T-helper 1 cell treated with Interleukin-12 subunit alpha and Interleukin-12 subunit beta and Interleukin-4 antibody, amounts not matched to agents 30 μg/mL and 1 μg/mL, for 36 hours (primary cell): Measurements from ENCODE around the gene LDLRAD4.

Source experiments
- H3K27ac Mint-ChIP-seq: one replicate; pipeline ENCODE4 v1.8.0; 2021; ENCODE audit warnings: mild to moderate bottlenecking, mixed read lengths
- H3K27me3 Mint-ChIP-seq: one replicate; pipeline ENCODE4 v1.8.0; 2021; ENCODE audit warnings: low read depth, mixed read lengths
- H3K36me3 Mint-ChIP-seq: one replicate; pipeline ENCODE4 v1.8.0; 2021; ENCODE audit warnings: low read depth, mixed read lengths
- H3K4me1 Mint-ChIP-seq: one replicate; pipeline ENCODE4 v1.8.0; 2021; ENCODE audit warnings: low read depth, mixed read lengths
- H3K4me3 Mint-ChIP-seq: one replicate; pipeline ENCODE4 v1.8.0; 2021; ENCODE audit warnings: mild to moderate bottlenecking, moderate library complexity, mixed read lengths
- H3K9me3 Mint-ChIP-seq: one replicate; pipeline ENCODE4 v1.8.0; 2021; ENCODE audit warnings: mixed read lengths

The LDLRAD4 gene

DNA sequence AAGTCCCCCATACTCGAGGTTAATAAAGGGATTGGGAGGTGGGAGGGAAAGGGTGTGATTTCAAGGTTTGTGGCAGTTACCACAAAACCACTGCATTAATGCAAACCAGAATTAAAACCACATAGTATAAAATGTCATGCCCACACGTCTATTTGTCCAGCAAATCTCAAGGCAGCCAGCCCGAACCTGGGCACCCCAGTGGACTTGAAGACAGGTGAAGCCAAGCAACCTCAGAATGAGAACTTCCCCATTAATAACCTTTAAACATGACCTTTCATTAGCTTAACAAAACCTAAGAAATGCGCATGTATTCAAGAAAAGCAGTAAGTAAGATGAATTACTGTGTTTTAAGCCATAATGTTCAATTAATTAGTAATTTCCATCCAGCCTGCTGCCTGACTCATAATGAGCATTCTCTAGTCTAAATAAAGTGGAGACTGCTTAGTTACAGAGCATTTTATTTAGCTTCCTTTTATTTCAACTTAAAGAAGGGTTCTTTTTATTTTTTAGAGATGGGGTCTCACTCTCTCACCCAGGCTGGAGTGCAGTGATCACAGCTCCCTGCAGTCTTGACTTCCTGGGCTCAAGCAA, 278.2 kb downstream of the LDLRAD4 start:
- H3K36me3 Mint-ChIP-seq: peaks cover 29% of the 10 kb centered on the region
- H3K27ac Mint-ChIP-seq: no peak overlapping the region
- peaks cover 17% of the 10 kb centered on the region for H3K9me3 Mint-ChIP-seq
- H3K4me3 Mint-ChIP-seq: no peak overlapping the region
- H3K27me3 Mint-ChIP-seq: peaks cover 3% of the 10 kb centered on the region
- H3K4me1 Mint-ChIP-seq: peaks cover 22% of the 10 kb centered on the region

DNA sequence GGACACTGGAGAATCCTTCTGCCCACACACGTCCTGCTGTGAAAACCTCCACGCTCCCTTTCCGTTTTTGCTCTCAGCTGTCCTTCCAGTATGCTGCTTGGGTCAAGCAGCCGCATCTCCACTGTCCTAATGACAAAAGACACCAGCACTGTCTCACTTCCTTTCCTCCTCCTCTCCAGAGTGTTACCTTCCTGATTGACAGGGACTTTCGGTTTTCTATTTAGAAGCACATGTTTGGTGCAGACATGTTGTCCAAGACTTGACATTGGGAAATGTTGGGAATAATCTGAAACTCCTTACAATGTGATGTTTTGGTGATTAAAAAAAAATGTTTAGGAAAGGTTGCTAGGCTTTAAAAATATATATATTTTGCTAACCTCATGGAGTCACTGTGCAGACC, 281.2 kb downstream of the LDLRAD4 start:
- Mint-ChIP-seq H3K36me3 (peaks cover 25% of the 10 kb centered on the region), H3K9me3 (peaks cover 17% of the 10 kb centered on the region), H3K27me3 (peaks cover 3% of the 10 kb centered on the region), H3K4me1 (peaks cover 29% of the 10 kb centered on the region), H3K4me3 (no peak overlapping the region), H3K27ac (no peak overlapping the region)

GRCh38 chr18:13500227-13500865, 281.8 kb downstream of the LDLRAD4 start:
- peaks cover 3% of the 10 kb centered on the region for H3K27me3 Mint-ChIP-seq
- H3K36me3 Mint-ChIP-seq: peaks cover 25% of the 10 kb centered on the region
- H3K4me3 Mint-ChIP-seq: no peak overlapping the region
- peaks cover 29% of the 10 kb centered on the region for H3K4me1 Mint-ChIP-seq
- H3K27ac Mint-ChIP-seq: no peak overlapping the region
- H3K9me3 Mint-ChIP-seq: peaks cover 17% of the 10 kb centered on the region

DNA sequence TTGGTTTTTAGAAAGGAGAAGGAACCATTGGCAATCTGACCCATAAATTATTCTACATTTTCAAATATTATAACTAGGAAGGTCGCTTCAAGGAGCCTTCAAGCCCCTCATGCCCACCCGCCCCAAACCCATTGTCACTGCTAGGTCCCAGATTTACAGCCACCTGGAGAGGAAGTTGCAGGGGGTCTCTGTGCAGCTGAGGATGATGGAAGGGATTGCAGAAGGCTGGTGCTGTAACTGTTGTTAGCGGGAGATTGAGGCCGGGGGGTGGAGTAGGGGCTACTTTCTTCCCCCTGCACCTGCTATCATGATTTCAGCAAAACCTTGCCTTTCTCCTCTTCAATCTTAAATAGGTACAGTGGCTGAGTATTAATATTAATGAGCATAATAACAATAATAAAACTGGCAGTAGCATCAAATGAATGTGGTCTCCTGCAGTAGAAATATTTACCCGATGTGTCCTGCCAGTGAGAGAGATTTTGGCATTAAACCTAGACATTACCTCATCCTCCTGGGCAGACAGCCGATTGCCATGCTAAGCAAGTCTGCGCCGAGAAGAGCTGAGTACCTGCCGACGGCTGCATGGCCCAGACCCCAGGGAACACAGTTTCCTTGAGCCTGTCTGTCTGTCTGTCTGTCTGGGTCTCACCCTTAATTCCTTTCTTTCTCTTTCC, 282.4 kb downstream of the LDLRAD4 start:
- H3K36me3 Mint-ChIP-seq: peaks cover 24% of the 10 kb centered on the region
- peak overlapping the region; percentile 31 for H3K27ac Mint-ChIP-seq
- H3K4me3 Mint-ChIP-seq: no peak overlapping the region
- peaks cover 17% of the 10 kb centered on the region for H3K9me3 Mint-ChIP-seq
- peaks cover 29% of the 10 kb centered on the region for H3K4me1 Mint-ChIP-seq
- peaks cover 3% of the 10 kb centered on the region for H3K27me3 Mint-ChIP-seq

DNA sequence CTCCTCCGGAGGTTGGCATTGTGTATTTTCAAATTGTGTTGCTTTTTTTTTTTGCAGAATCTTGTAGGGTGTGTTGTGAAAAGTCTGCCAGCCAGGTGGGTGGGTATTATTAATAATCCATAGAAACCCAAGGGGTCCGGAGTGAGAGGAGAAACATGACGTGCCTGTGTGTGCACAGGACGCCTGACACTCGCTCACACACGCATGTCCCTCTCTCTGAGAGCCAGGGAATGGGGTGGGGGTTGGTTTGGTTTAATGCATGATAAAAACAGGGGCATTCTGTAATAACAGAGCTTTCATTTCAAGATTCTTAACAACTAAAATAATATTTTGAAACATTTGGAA, 283.0 kb downstream of the LDLRAD4 start:
- H3K9me3 Mint-ChIP-seq: peaks cover 17% of the 10 kb centered on the region
- H3K27ac Mint-ChIP-seq: peak overlapping the region; percentile 31
- H3K36me3 Mint-ChIP-seq: peaks cover 22% of the 10 kb centered on the region
- peaks cover 28% of the 10 kb centered on the region for H3K4me1 Mint-ChIP-seq
- peaks cover 3% of the 10 kb centered on the region for H3K27me3 Mint-ChIP-seq
- H3K4me3 Mint-ChIP-seq: no peak overlapping the region

DNA sequence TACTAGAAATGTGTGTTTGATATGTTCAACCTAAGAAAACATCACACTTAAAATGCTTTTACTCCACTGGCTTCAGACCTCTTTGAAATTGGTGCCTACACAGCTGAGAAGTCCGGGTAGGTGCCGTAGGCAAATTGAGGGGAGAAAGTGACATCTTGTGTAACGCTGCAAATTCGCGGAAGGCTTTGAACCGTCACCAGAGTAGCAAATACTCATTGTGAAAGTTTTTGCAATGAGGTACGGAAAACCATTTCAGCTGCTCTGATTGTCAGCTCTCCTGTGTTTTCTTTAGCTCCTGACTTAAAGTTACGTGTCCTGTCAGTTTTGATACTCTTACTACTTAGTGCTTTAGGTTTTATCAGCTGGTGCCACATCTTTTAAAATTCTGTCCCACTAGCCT, 283.3 kb downstream of the LDLRAD4 start:
- H3K27me3 Mint-ChIP-seq: peaks cover 3% of the 10 kb centered on the region
- peaks cover 28% of the 10 kb centered on the region for H3K4me1 Mint-ChIP-seq
- H3K36me3 Mint-ChIP-seq: peaks cover 22% of the 10 kb centered on the region
- H3K27ac Mint-ChIP-seq: no peak overlapping the region
- peak overlapping the region; percentile 12 for H3K4me3 Mint-ChIP-seq
- peaks cover 17% of the 10 kb centered on the region for H3K9me3 Mint-ChIP-seq

- H3K36me3 Mint-ChIP-seq: peaks cover 22% of the 10 kb centered on the region
- H3K27me3 Mint-ChIP-seq: peaks cover 3% of the 10 kb centered on the region
- peaks cover 17% of the 10 kb centered on the region for H3K9me3 Mint-ChIP-seq
- peaks cover 28% of the 10 kb centered on the region for H3K4me1 Mint-ChIP-seq
- peak overlapping the region; percentile 52 for H3K4me3 Mint-ChIP-seq
- no peak overlapping the region for H3K27ac Mint-ChIP-seq
These were observed 284.0 kb downstream of the LDLRAD4 start for GRCh38 chr18:13502585-13502984.

DNA sequence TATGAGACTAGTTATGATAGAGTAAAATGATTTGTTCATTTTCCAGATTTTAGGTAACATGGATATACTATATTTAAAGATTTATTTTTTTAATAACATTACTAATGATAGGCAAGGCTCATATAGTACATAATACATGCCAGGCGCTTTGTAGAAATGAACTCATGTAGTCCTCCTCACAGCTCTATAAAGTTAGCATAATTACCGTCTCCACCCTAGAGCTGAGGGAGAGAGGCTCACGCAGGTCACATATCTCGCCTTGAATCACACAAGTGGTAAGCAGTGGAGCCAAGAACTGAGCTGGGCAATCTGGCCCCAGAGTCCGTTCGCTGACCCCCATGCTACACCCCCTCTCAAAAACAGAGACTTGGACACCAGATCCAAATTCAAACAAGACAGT, 285.3 kb downstream of the LDLRAD4 start:
- Mint-ChIP-seq H3K4me1 (peaks cover 28% of the 10 kb centered on the region), H3K36me3 (peaks cover 19% of the 10 kb centered on the region), H3K9me3 (peaks cover 11% of the 10 kb centered on the region), H3K4me3 (no peak overlapping the region), H3K27me3 (peaks cover 7% of the 10 kb centered on the region), H3K27ac (no peak overlapping the region)

- peaks cover 20% of the 10 kb centered on the region for H3K4me1 Mint-ChIP-seq
- no peak overlapping the region for H3K4me3 Mint-ChIP-seq
These were observed 287.3 kb downstream of the LDLRAD4 start for GRCh38 chr18:13505780-13506345.

DNA sequence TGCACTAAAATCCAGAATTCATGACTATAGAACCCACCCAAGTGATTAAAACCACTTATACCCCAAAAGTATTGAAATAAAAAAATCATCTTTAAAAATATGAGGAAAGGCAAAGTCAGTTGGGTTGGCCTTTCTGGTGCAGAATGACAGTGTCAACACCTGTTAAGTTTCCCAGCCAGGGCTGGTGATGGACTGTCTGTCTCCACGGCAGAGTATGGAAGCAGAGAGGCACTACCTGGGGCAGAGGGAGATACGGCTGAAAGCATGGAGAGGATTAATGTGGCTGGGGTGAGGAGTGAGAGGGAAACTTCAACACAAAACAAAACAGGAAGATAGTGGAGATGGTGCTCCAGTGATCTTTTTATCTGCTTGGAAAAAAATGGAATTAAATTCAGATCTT, 292.0 kb downstream of the LDLRAD4 start:
- no peak overlapping the region for H3K4me3 Mint-ChIP-seq

More at GRCh38 chr18:13505780-13506345, 287.3 kb downstream of the LDLRAD4 start:
- H3K27me3 Mint-ChIP-seq: peaks cover 7% of the 10 kb centered on the region
- no peak overlapping the region for H3K27ac Mint-ChIP-seq
- no peaks in the 10 kb centered on the region for H3K9me3 Mint-ChIP-seq
- H3K36me3 Mint-ChIP-seq: peaks cover 10% of the 10 kb centered on the region

GRCh38 chr18:13511961-13512577, 293.5 kb downstream of the LDLRAD4 start:
- Mint-ChIP-seq H3K4me3 (no peak overlapping the region), H3K4me1 (peaks cover 13% of the 10 kb centered on the region)

More for the DNA sequence above, 292.0 kb downstream of the LDLRAD4 start:
- Mint-ChIP-seq H3K27ac (no peak overlapping the region), H3K9me3 (no peaks in the 10 kb centered on the region), H3K36me3 (peaks cover 12% of the 10 kb centered on the region), H3K4me1 (peaks cover 13% of the 10 kb centered on the region), H3K27me3 (peaks cover 4% of the 10 kb centered on the region)

DNA sequence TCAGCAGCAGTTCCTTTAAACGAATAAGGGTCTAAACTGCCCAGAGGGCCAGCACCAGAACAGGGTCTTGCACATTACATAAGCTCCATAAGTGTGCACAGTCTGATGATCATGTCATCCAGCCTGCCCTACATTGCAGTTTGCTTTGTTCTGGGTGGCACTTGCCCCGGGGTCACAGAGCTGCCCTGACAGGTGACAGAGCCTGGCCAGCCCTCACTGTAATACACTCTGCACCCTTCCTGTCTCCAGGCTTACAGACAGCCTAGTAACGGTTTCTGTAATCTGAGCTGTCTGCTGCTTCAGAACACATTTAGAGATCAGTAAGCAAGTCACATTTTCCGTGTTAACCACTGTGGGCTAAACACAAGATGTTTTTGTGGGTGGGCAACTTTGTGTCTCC, 294.5 kb downstream of the LDLRAD4 start:
- Mint-ChIP-seq H3K36me3 (peaks cover 12% of the 10 kb centered on the region), H3K9me3 (peaks cover 2% of the 10 kb centered on the region), H3K4me1 (peaks cover 13% of the 10 kb centered on the region), H3K27ac (no peak overlapping the region), H3K4me3 (no peak overlapping the region), H3K27me3 (no peaks in the 10 kb centered on the region)

More at GRCh38 chr18:13511961-13512577, 293.5 kb downstream of the LDLRAD4 start:
- H3K36me3 Mint-ChIP-seq: peaks cover 12% of the 10 kb centered on the region
- H3K27me3 Mint-ChIP-seq: peaks cover 4% of the 10 kb centered on the region
- H3K9me3 Mint-ChIP-seq: no peaks in the 10 kb centered on the region
- H3K27ac Mint-ChIP-seq: no peak overlapping the region

GRCh38 chr18:13513481-13513880, 294.9 kb downstream of the LDLRAD4 start:
- Mint-ChIP-seq H3K36me3 (peaks cover 17% of the 10 kb centered on the region), H3K4me1 (peaks cover 13% of the 10 kb centered on the region), H3K27me3 (no peaks in the 10 kb centered on the region), H3K27ac (no peak overlapping the region), H3K9me3 (peaks cover 7% of the 10 kb centered on the region), H3K4me3 (no peak overlapping the region)

DNA sequence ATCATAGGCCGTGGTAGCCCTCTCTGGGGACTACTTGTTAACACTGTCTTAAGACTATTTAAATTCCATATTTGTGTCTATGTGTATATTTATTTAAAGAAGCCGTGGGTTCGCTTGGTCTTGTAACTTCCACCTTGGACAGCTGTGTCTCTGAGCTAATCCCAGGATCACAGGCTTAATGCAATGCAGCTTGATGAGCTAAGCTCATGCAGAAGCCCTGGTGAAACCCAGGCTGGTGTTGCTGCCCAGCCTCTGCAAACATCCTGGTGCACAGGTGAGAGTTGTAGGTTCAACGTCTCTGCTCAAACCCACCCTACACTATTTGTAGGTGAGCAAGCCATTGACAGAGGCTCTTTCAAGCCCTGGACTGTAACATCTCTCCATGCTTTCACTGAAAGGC, 296.0 kb downstream of the LDLRAD4 start:
- Mint-ChIP-seq H3K4me1 (peaks cover 13% of the 10 kb centered on the region), H3K27me3 (no peaks in the 10 kb centered on the region), H3K27ac (no peak overlapping the region), H3K36me3 (peaks cover 18% of the 10 kb centered on the region), H3K4me3 (no peak overlapping the region), H3K9me3 (peaks cover 8% of the 10 kb centered on the region)
